Trophoblast cell (in vitro differentiated cells and primary cell): ENCODE data around the gene TSPEAR.
A peak's percentile ranks its signal among the peaks of the same experiment; 100 is the strongest.

Source experiments
- DNase-seq, 2 donors: peaks; one replicate each; pipeline ENCODE4 v3.0.0-alpha.2; 2016
- H2AFZ ChIP-seq: 2 replicates; pipeline ENCODE4 v1.6.1; 2013; ENCODE audit warnings: low read length, moderate library complexity, mild to moderate bottlenecking; ENCODE audit not compliant: insufficient read depth, poor library complexity
- H2AK5ac ChIP-seq: 2 replicates; pipeline ENCODE4 v1.6.1; 2013; ENCODE audit warnings: mild to moderate bottlenecking, low read length
- H2BK120ac ChIP-seq: 2 replicates; pipeline ENCODE4 v1.6.1; 2013; ENCODE audit warnings: low read length, mild to moderate bottlenecking, moderate library complexity; ENCODE audit not compliant: insufficient read depth, poor library complexity
- H2BK12ac ChIP-seq: 2 replicates; pipeline ENCODE4 v1.6.1; 2013; ENCODE audit warnings: mild to moderate bottlenecking, low read length, moderate library complexity
- H2BK5ac ChIP-seq: 2 replicates; pipeline ENCODE4 v1.6.1; 2013; ENCODE audit warnings: low read length, low read depth, moderate library complexity, mild to moderate bottlenecking; ENCODE audit not compliant: poor library complexity
- H3K14ac ChIP-seq: 2 replicates; pipeline ENCODE4 v1.6.1; 2013; ENCODE audit warnings: mild to moderate bottlenecking, low read length
- H3K18ac ChIP-seq: 2 replicates; pipeline ENCODE4 v1.6.1; 2013; ENCODE audit warnings: mild to moderate bottlenecking, low read length
- H3K23ac ChIP-seq: 2 replicates; pipeline ENCODE4 v1.6.1; 2013; ENCODE audit warnings: low read length
- H3K27ac ChIP-seq: 2 replicates; pipeline ENCODE4 v1.5.1; 2013; ENCODE audit warnings: low read depth, mild to moderate bottlenecking, inconsistent platforms, low read length, moderate library complexity
- H3K27me3 ChIP-seq: 2 replicates; pipeline ENCODE4 v1.6.1; 2013; ENCODE audit warnings: inconsistent platforms, mild to moderate bottlenecking, low read length, moderate library complexity; ENCODE audit not compliant: insufficient read depth
- H3K36me3 ChIP-seq, 2 experiments: 1 replicate in 1 of 2; 2 replicates in 1 of 2; pipeline ENCODE4 v1.6.1; 2013; ENCODE audit warnings: low read length in 2 of 2, mild to moderate bottlenecking in 2 of 2, moderate library complexity in 1 of 2; ENCODE audit not compliant: insufficient read depth in 2 of 2, control insufficient read depth in 1 of 2
- H3K4ac ChIP-seq: 2 replicates; pipeline ENCODE4 v1.6.1; 2013; ENCODE audit warnings: low read depth, mild to moderate bottlenecking, low read length, moderate library complexity
- H3K4me1 ChIP-seq, 2 experiments: 1 replicate in 1 of 2; 2 replicates in 1 of 2; pipeline ENCODE4 v1.6.1; 2013; ENCODE audit warnings: low read length in 2 of 2, mild to moderate bottlenecking in 2 of 2, moderate library complexity in 1 of 2; ENCODE audit not compliant: insufficient read depth in 2 of 2, control insufficient read depth in 1 of 2
- H3K4me2 ChIP-seq: 2 replicates; pipeline ENCODE4 v1.6.1; 2013; ENCODE audit warnings: inconsistent platforms, mild to moderate bottlenecking, low read length, moderate library complexity
- H3K4me3 ChIP-seq: 2 replicates; pipeline ENCODE4 v1.5.1; 2013; ENCODE audit warnings: mild to moderate bottlenecking, low read depth, low read length, inconsistent platforms
- H3K79me1 ChIP-seq: one replicate; pipeline ENCODE4 v1.6.1; 2013; ENCODE audit warnings: low read length
- H3K79me2 ChIP-seq: 2 replicates; pipeline ENCODE4 v1.6.1; 2013; ENCODE audit warnings: low read length, mild to moderate bottlenecking; ENCODE audit not compliant: control insufficient read depth, insufficient read depth, poor library complexity
- H3K9ac ChIP-seq: 2 replicates; pipeline ENCODE4 v1.6.1; 2013; ENCODE audit warnings: mild to moderate bottlenecking, low read length
- H3K9me3 ChIP-seq: 2 replicates; pipeline ENCODE4 v1.6.1; 2013; ENCODE audit warnings: low read depth, mild to moderate bottlenecking, control low read depth, inconsistent platforms, low read length; ENCODE audit not compliant: insufficient read depth
- H4K12ac ChIP-seq: 2 replicates; pipeline ENCODE4 v1.6.1; 2013; ENCODE audit warnings: low read depth, mild to moderate bottlenecking, low read length, moderate library complexity
- H4K8ac ChIP-seq: 2 replicates; pipeline ENCODE4 v1.6.1; 2013; ENCODE audit warnings: low read depth, mild to moderate bottlenecking, low read length, moderate library complexity
- H4K91ac ChIP-seq: one replicate; pipeline ENCODE4 v1.6.1; 2013; ENCODE audit warnings: low read depth, mild to moderate bottlenecking, low read length, moderate library complexity
- WGBS: extraction: QIAGEN DNeasy Blood & Tissue Kit; methylation state at CpG from one replicate; pipeline ENCODE4 v1.1.7; 2013; ENCODE audit warnings: missing lambda C conversion rate; ENCODE audit not compliant: insufficient read length, insufficient coverage; ENCODE audit errors: extremely low coverage; 5-methylcytosine and 5-hydroxymethylcytosine counted together

The TSPEAR gene

DNA sequence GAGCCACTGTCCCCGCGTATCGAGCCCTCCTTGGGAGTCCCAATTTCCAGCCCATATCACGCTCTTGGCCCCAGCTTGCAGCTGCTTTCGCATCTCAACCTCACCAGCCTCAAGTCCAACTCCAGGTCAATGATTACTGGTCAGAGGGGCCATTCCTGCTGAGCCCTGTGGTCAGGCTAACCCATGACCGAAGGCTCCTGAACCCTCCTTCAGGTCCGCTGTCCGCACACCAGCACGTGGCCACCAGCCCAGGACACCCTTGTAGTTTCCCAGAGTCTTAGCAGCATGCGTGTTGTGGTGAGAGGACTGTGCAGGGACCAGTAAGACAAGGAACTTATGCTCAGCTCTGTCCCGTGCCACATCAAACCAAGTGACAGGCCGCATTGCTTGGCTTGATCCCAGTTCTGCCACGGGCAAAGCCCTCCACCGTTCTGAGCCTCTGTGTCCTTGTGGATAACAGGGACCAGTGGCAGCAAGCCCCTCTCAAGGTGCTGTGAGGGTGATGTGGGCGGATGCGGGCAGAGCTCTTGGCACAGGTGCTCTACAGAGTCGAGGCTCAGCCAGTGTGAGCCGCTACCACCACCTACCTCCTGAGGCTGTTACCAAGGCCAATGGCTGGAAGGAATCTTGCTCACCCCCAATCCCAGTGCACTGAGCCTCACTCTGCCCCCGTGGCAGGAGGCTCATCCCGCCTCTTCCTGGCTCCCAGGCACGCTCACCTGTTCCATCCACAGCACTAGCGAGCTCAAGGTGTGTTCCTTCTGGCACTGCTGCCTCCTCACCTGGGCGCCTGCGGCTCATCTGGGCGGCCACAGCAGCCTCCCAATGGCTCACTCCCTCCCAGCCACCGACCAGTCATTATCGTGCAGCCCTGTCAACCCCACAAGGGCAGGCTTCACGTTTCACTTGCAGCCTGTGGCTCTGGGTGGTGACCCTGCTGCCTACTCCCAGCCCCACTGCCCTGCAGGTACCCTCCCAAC lies 191.7 kb downstream of the TSPEAR start:
- no peak overlapping the region for H2AFZ ChIP-seq
- no peak overlapping the region for H3K23ac ChIP-seq
- no peak overlapping the region for H3K4me2 ChIP-seq
- no peak overlapping the region for H3K4me3 ChIP-seq
- H3K27me3 ChIP-seq = no peaks in the 10 kb centered on the region
- DNase-seq = no peak
- H3K36me3 ChIP-seq = no peaks in the 10 kb centered on the region
- no CpG with 5 or more reads among the region's 28 CpGs for whole genome bisulfite sequencing
- no peaks in the 10 kb centered on the region for H3K79me1 ChIP-seq
- no peak overlapping the region for H4K91ac ChIP-seq
- no peak overlapping the region for H4K8ac ChIP-seq
- H2AK5ac ChIP-seq = no peak overlapping the region
- H3K14ac ChIP-seq = no peak overlapping the region
- H3K4me1 ChIP-seq = peaks cover 3 to 7% of the 10 kb centered on the region in 2 experiments
- no peak overlapping the region for H3K9ac ChIP-seq
- H3K4ac ChIP-seq = no peak overlapping the region
- no peak overlapping the region for H2BK120ac ChIP-seq
- H4K12ac ChIP-seq = no peak overlapping the region
- peaks cover 12% of the 10 kb centered on the region for H3K9me3 ChIP-seq
- no peak overlapping the region for H3K18ac ChIP-seq
- no peak overlapping the region for H2BK5ac ChIP-seq
- H2BK12ac ChIP-seq = no peak overlapping the region
- H3K27ac ChIP-seq = no peak overlapping the region
- no peaks in the 10 kb centered on the region for H3K79me2 ChIP-seq

DNA sequence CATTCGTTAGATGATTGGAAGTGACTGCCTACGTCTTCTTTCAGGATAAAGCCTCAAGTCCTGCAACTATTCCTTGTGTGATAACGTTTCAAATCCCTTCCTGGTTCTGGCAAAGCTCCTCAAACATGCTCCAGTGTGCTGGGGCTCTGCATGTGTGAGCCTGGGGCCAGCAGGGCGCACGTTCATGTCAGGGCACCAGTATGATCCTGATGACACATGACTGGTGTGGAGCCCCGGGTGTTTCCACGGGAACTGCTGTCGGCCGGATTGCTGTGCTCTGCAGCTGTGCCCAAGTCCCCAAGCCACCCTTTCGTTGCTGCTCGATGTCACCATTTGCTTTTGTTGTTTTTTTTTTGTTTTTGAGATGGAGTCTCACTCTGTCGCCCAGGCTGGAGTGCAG lies 192.7 kb downstream of the TSPEAR start:
- no peak overlapping the region for H4K8ac ChIP-seq
- H2BK5ac ChIP-seq = no peak overlapping the region
- H3K27ac ChIP-seq = no peak overlapping the region
- H3K18ac ChIP-seq = no peak overlapping the region
- H3K9ac ChIP-seq = no peak overlapping the region
- H2BK12ac ChIP-seq = no peak overlapping the region
- H3K27me3 ChIP-seq = no peaks in the 10 kb centered on the region
- H3K14ac ChIP-seq = no peak overlapping the region
- H3K9me3 ChIP-seq = peaks cover 12% of the 10 kb centered on the region
- no peak overlapping the region for H4K12ac ChIP-seq
- no peak overlapping the region for H3K23ac ChIP-seq
- H3K4me2 ChIP-seq = no peak overlapping the region
- H3K4me1 ChIP-seq = peaks cover 3 to 7% of the 10 kb centered on the region in 2 experiments
- WGBS = no CpG with 5 or more reads among the region's 12 CpGs
- no peaks in the 10 kb centered on the region for H3K79me2 ChIP-seq
- H2AFZ ChIP-seq = no peak overlapping the region
- no peaks in the 10 kb centered on the region for H3K79me1 ChIP-seq
- DNase-seq = peak; percentile 45 to 57
- no peak overlapping the region for H3K4me3 ChIP-seq
- no peak overlapping the region for H3K4ac ChIP-seq
- no peaks in the 10 kb centered on the region for H3K36me3 ChIP-seq
- no peak overlapping the region for H2BK120ac ChIP-seq
- H2AK5ac ChIP-seq = no peak overlapping the region
- H4K91ac ChIP-seq = no peak overlapping the region

DNA sequence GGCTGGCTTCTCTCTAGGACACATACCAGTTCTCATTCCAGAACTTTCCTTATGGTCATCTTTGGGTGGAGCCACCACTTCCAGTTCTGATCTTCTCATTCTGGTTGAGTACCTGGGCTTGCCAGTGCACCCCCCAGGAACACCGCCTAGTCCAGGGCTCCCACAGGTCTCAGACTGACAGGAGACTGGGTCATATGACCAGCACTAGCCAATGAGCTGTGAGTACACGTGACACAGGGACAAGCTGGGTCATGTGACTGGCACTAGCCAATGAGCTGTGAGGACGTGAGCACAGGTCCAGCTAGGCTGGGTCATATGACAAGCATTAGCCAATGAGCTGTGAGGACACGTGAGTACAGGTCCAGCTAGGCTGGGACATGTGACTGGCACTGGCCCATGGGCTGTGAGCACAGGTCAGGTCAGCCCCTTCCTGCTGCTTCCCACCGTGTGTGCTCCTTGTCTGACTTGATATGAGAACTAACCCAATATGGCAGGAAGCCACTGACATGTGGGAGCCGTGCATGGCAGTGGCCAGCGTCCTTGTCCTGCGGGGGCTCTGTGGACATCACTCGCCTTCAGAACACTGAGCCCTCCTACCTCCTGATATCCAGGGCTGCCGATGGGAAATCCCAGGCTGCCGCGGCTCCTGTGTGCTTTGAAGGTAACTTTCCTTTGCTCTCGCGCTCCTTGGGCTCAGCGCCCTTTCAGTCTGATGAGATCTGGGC lies 194.0 kb downstream of the TSPEAR start:
- DNase-seq = peak in 1 of 2 donors; percentile 6
- WGBS = no CpG with 5 or more reads among the region's 15 CpGs
- H2AK5ac ChIP-seq = no peak overlapping the region

DNA sequence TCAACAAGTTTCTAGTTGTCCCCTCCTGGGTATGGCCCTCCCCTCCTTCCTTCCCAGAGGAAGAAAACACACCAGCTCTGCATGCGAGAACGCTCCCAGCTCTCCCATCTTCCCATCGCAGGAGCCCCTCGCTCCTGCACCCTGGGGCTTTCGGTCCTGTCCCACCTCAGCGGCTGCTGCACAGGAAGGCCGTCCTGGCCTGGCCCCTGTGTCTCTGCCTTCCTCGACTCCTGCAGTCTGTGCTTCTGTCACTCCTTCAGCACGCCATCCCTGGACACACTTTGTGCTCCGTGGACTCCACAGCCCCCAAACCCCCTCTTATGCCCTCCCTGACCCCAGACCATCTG lies 194.6 kb downstream of the TSPEAR start:
- Histone ChIP-seq H4K12ac (no peak overlapping the region), H3K23ac (no peak overlapping the region), H3K18ac (no peak overlapping the region), H2AK5ac (no peak overlapping the region), H3K9me3 (peaks cover 12% of the 10 kb centered on the region), H4K8ac (no peak overlapping the region), H3K79me1 (no peaks in the 10 kb centered on the region), H3K14ac (no peak overlapping the region), H2BK5ac (no peak overlapping the region), H3K4me2 (no peak overlapping the region), H2AFZ (no peak overlapping the region), H4K91ac (no peak overlapping the region), H3K9ac (no peak overlapping the region), H2BK12ac (no peak overlapping the region), H3K4me3 (no peak overlapping the region), H3K36me3 (no peaks in the 10 kb centered on the region), H2BK120ac (no peak overlapping the region), H3K27ac (no peak overlapping the region), H3K4ac (no peak overlapping the region), H3K4me1 (peaks cover 3 to 7% of the 10 kb centered on the region in 2 experiments), H3K27me3 (no peaks in the 10 kb centered on the region), H3K79me2 (no peaks in the 10 kb centered on the region)
- no peak for DNase-seq
- WGBS = no CpG with 5 or more reads among the region's 10 CpGs

More for the DNA sequence above, 194.0 kb downstream of the TSPEAR start:
- H3K27ac ChIP-seq = no peak overlapping the region
- H3K4me3 ChIP-seq = no peak overlapping the region
- no peak overlapping the region for H3K14ac ChIP-seq
- no peak overlapping the region for H2AFZ ChIP-seq
- no peaks in the 10 kb centered on the region for H3K79me2 ChIP-seq
- H3K23ac ChIP-seq = no peak overlapping the region
- no peak overlapping the region for H4K8ac ChIP-seq
- no peak overlapping the region for H3K4me2 ChIP-seq
- no peak overlapping the region for H3K18ac ChIP-seq
- H3K4ac ChIP-seq = no peak overlapping the region
- H2BK5ac ChIP-seq = no peak overlapping the region
- H3K36me3 ChIP-seq = no peaks in the 10 kb centered on the region
- no peaks in the 10 kb centered on the region for H3K27me3 ChIP-seq
- peaks cover 12% of the 10 kb centered on the region for H3K9me3 ChIP-seq
- peaks cover 3 to 7% of the 10 kb centered on the region in 2 experiments for H3K4me1 ChIP-seq
- H3K9ac ChIP-seq = no peak overlapping the region
- H2BK12ac ChIP-seq = no peak overlapping the region
- no peak overlapping the region for H4K12ac ChIP-seq
- no peak overlapping the region for H4K91ac ChIP-seq
- no peak overlapping the region for H2BK120ac ChIP-seq
- H3K79me1 ChIP-seq = no peaks in the 10 kb centered on the region
